Activated CD4-positive, CD25-positive, alpha-beta regulatory T cell treated with anti-CD3 and anti-CD28 coated beads, Interleukin-2, amount 50 U/mL, for 72 hours (primary cell): ENCODE results near the gene BPGM.
"Not testable (repeated sequence)": the region's sequence is repeated elsewhere in the genome, so short reads cannot be mapped to it uniquely, and the experiment has no call there.

Source experiments
- DNase-seq: peaks from one replicate; pipeline ENCODE4 v3.0.0; 2021

Gene BPGM

GRCh38 chr7:134632937-134633540 is 13.6 kb upstream of the BPGM start:
- DNase-seq, result no peak

- DNase-seq, result no peak
Observed at GRCh38 chr7:134636008-134636449, 10.6 kb upstream of the BPGM start.

GRCh38 chr7:134637441-134637840 is 9.2 kb upstream of the BPGM start:
- no peak for DNase-seq

GRCh38 chr7:134637934-134638719 is 8.5 kb upstream of the BPGM start:
- DNase-seq, result no peak

- DNase-seq, result no peak
Observed at GRCh38 chr7:134639061-134639460, 7.6 kb upstream of the BPGM start.

- DNase-seq, result no peak
Observed at GRCh38 chr7:134639683-134640279, 6.9 kb upstream of the BPGM start.

GRCh38 chr7:134640842-134641715 is 5.6 kb upstream of the BPGM start:
- DNase-seq, result no peak

GRCh38 chr7:134641981-134642380 is 4.7 kb upstream of the BPGM start:
- not testable (repeated sequence) for DNase-seq

- no peak for DNase-seq
Observed at GRCh38 chr7:134643131-134643530, 3.5 kb upstream of the BPGM start.

- no peak for DNase-seq
Observed at GRCh38 chr7:134645478-134645877, 1.2 kb upstream of the BPGM start.

- DNase-seq, result no peak
Observed at GRCh38 chr7:134645935-134646334, 718 bp upstream of the BPGM start.

- no peak for DNase-seq
Observed at GRCh38 chr7:134648456-134648855, 1.8 kb downstream of the BPGM start.

GRCh38 chr7:134649226-134649775 is 2.6 kb downstream of the BPGM start:
- DNase-seq, result no peak

GRCh38 chr7:134651991-134652390 is 5.3 kb downstream of the BPGM start:
- DNase-seq, result no peak

- no peak for DNase-seq
Observed at GRCh38 chr7:134654104-134654775, 7.6 kb downstream of the BPGM start.

- DNase-seq, result no peak
Observed at GRCh38 chr7:134657526-134657925, 10.9 kb downstream of the BPGM start.

- no peak for DNase-seq
Observed at GRCh38 chr7:134660242-134660785, 13.7 kb downstream of the BPGM start.

GRCh38 chr7:134660961-134661376 is 14.3 kb downstream of the BPGM start:
- DNase-seq, result no peak

- no peak for DNase-seq
Observed at GRCh38 chr7:134662166-134662870, 15.7 kb downstream of the BPGM start.

GRCh38 chr7:134662871-134663205 is 16.2 kb downstream of the BPGM start:
- no peak for DNase-seq

GRCh38 chr7:134665045-134665444 is 18.4 kb downstream of the BPGM start:
- not testable (repeated sequence) for DNase-seq
